Measurements from ENCODE around the gene PSMB8. TPM values are rescaled to one million over a fixed set of nuclear protein-coding genes. Genes with fewer than 3 reads are reported as not detected.

The PSMB8 gene
- total and polyA plus RNA-seq, 8 donors, result 7.4 to 40.2 (median 20.5) TPM

DNA sequence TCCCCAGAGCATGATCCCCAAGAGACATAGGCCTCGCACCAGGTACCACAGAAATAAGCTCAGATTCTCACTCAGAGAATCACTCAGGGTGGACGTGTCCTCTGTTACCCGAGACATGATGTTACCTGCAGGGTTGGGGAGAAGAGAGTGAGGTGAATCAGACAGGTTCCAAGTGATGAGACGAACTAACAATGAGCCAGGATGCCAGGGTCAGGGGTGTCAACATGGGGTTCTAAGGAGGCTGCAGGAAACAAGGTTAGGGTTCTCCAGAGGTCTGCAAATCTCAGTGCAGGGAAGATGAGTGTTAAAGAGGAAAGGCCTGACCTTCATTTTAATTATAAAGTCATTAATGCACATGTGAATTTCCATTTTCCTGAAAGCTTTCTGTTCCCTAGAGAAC lies 7.2 kb upstream of the PSMB8 start:
- Histone ChIP-seq H3K27me3 (no peaks in the 10 kb centered on the region), H3K9me3 (no peaks in the 10 kb centered on the region)
- WGBS, 2 donors, result 88 to 91% methylated on average over 4 of the region's 4 CpGs

GRCh38 chr6:32849126-32849525 lies 5.3 kb upstream of the PSMB8 start:
- no peak for ATAC-seq
- Histone ChIP-seq H3K4me1 (peaks cover 0 to 10% (median 0%) of the 10 kb centered on the region in 3 donors), H3K27ac (no peak overlapping the region), H3K9me3 (no peaks in the 10 kb centered on the region), H3K36me3 (peaks cover 6 to 7% (median 7%) of the 10 kb centered on the region in 3 donors), H3K4me3 (no peak overlapping the region), H3K27me3 (no peaks in the 10 kb centered on the region)
- 76 to 79% methylated on average over 6 of the region's 6 CpGs for WGBS, 2 donors
- FAIRE-seq, result no peak
- no peak for TF ChIP-seq CTCF (IDR thresholded peaks at IDR 0.05)
- intact Hi-C loops (cut with DNase I), result no loop called here
- DNase-seq, result no peak

More for the DNA sequence above, 7.2 kb upstream of the PSMB8 start:
- Histone ChIP-seq H3K27ac (no peak overlapping the region), H3K4me1 (peaks cover 0 to 10% (median 0%) of the 10 kb centered on the region in 3 donors), H3K36me3 (peaks cover 6 to 7% (median 7%) of the 10 kb centered on the region in 3 donors), H3K4me3 (no peak overlapping the region)
- ATAC-seq (no peak), FAIRE-seq (no peak), DNase-seq (no peak)
- no peak for TF ChIP-seq CTCF (IDR thresholded peaks at IDR 0.05)
- intact Hi-C loops (cut with DNase I), result no loop called here

DNA sequence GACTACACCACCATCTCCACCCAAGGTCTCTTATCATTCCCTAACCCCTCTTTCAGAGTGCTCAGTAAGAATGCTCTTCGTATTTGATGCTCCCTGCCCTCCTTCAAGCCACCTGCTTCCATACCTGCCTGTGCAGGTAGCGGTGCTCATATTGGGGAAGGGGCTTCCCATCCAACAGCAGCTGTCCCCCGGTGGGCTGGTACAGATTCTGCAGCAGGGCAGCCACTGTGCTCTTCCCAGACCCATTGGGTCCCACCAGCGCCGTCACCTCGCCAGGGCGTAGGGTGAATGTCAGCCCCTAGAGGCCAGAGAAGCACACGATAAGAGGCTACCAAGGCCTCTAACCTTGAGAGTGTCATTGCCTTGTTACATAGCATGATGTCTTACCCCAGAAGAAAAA lies 3.9 kb upstream of the PSMB8 start:
- H3K9me3 ChIP-seq, result no peaks in the 10 kb centered on the region
- no peaks in the 10 kb centered on the region for H3K27me3 ChIP-seq
- no peak overlapping the region for H3K27ac ChIP-seq
- no peak overlapping the region for H3K4me3 ChIP-seq
- no peak for FAIRE-seq
- ATAC-seq, result no peak
- intact Hi-C loops (cut with DNase I), result no loop called here
- H3K4me1 ChIP-seq, result peaks cover 0 to 10% (median 0%) of the 10 kb centered on the region in 3 donors
- no peak for TF ChIP-seq CTCF (IDR thresholded peaks at IDR 0.05)
- peaks cover 6 to 7% (median 7%) of the 10 kb centered on the region in 3 donors for H3K36me3 ChIP-seq
- WGBS, 2 donors, result 91 to 92% methylated on average over 8 of the region's 8 CpGs
- DNase-seq, result no peak

GRCh38 chr6:32847004-32847403 lies 3.2 kb upstream of the PSMB8 start:
- no peak for TF ChIP-seq CTCF (IDR thresholded peaks at IDR 0.05)
- H3K27me3 ChIP-seq, result no peaks in the 10 kb centered on the region
- DNase-seq (no peak), ATAC-seq (no peak), FAIRE-seq (no peak)
- no peak overlapping the region for H3K27ac ChIP-seq
- no peaks in the 10 kb centered on the region for H3K9me3 ChIP-seq
- peaks cover 0 to 4% (median 0%) of the 10 kb centered on the region in 3 donors for H3K4me1 ChIP-seq
- intact Hi-C loops (cut with DNase I), result no loop called here
- 90% methylated on average over 10 of the region's 10 CpGs for WGBS, 2 donors
- no peak overlapping the region for H3K4me3 ChIP-seq
- peaks cover 6 to 7% (median 7%) of the 10 kb centered on the region in 3 donors for H3K36me3 ChIP-seq

GRCh38 chr6:32845384-32845884 lies 1.6 kb upstream of the PSMB8 start:
- intact Hi-C loops (cut with DNase I), result no loop called here
- 84 to 86% methylated on average over 10 of the region's 10 CpGs for WGBS, 2 donors
- FAIRE-seq, result no peak
- Histone ChIP-seq H3K27ac (peak overlapping the region in 1 of 4 donors; percentile 96), H3K4me1 (no peaks in the 10 kb centered on the region), H3K9me3 (no peaks in the 10 kb centered on the region), H3K4me3 (peak overlapping the region in 1 of 4 donors; percentile 70), H3K27me3 (no peaks in the 10 kb centered on the region), H3K36me3 (peaks cover 6 to 7% (median 7%) of the 10 kb centered on the region in 3 donors)
- DNase-seq, result no peak
- no peak for TF ChIP-seq CTCF (IDR thresholded peaks at IDR 0.05)
- no peak for ATAC-seq
